NCI-H1436 (cell line): Measurements from ENCODE around the gene SHC1.

Experiments
- DNase-seq: peaks from one replicate; lab custom pipeline; 2025; lab: John Stamatoyannopoulos, UW

SHC1 gene

GRCh38 chr1:154970631-154971340, at the start of gene SHC1:
SHC1 (minus strand) TSS chr1:154970747; CDS start chr1:154970526, 221 bp downstream.
- DNase-seq, result peak; percentile 72

GRCh38 chr1:155019377-155020245, 49.1 kb upstream of the SHC1 start:
- DNase-seq, result no peak

GRCh38 chr1:155018617-155019348, 48.2 kb upstream of the SHC1 start:
- no peak for DNase-seq

- DNase-seq, result no peak
These were observed 47.4 kb upstream of the SHC1 start for GRCh38 chr1:155017946-155018316.

GRCh38 chr1:155017041-155017945, 46.7 kb upstream of the SHC1 start:
- peak; percentile 86 for DNase-seq

GRCh38 chr1:155016231-155016831, 45.8 kb upstream of the SHC1 start:
- DNase-seq, result no peak

- no peak for DNase-seq
These were observed 45.1 kb upstream of the SHC1 start for GRCh38 chr1:155015527-155016230.

- no peak for DNase-seq
These were observed 44.4 kb upstream of the SHC1 start for GRCh38 chr1:155014709-155015508.

GRCh38 chr1:155013632-155014031, 43.1 kb upstream of the SHC1 start:
- DNase-seq, result no peak

- no peak for DNase-seq
These were observed 42.4 kb upstream of the SHC1 start for GRCh38 chr1:155012776-155013602.

GRCh38 chr1:155012026-155012546, 41.5 kb upstream of the SHC1 start:
- DNase-seq, result peak; percentile 65

- DNase-seq, result no peak
These were observed 41.0 kb upstream of the SHC1 start for GRCh38 chr1:155011437-155012025.

GRCh38 chr1:155011004-155011416, 40.5 kb upstream of the SHC1 start:
- no peak for DNase-seq

GRCh38 chr1:155010211-155010918, 39.8 kb upstream of the SHC1 start:
- DNase-seq, result no peak

GRCh38 chr1:155009742-155010141, 39.2 kb upstream of the SHC1 start:
- no peak for DNase-seq

GRCh38 chr1:155009221-155009711, 38.7 kb upstream of the SHC1 start:
- no peak for DNase-seq
